SK-N-SH (cell line): ENCODE measurements around the gene DCP1B.

Experiments used
- EP300 ChIP-seq, 2 experiments: IDR thresholded peaks; 2 replicates each; pipeline versions ENCODE4 v1.4.0 to v1.6.1; 2012; ENCODE audit warnings: borderline replicate concordance in 1 of 2, low read depth in 1 of 2, low read length in 1 of 2
- EZH2phosphoT487 ChIP-seq: fragments of 200-600 bp; sonication (generic); IDR thresholded peaks from 2 replicates; pipeline ENCODE4 v1.6.1; 2017; ENCODE audit warnings: low read depth, mixed run types, mild to moderate bottlenecking, antibody characterized with exemption, moderate library complexity, borderline replicate concordance
- MXI1 ChIP-seq: IDR thresholded peaks from 2 replicates; pipeline ENCODE4 v1.6.1; 2012; ENCODE audit warnings: mild to moderate bottlenecking, low read depth, low read length, improper control_type of control experiment
- PBX3 ChIP-seq: IDR thresholded peaks from 2 replicates; pipeline ENCODE4; 2012
- POLR2AphosphoS5 ChIP-seq: IDR thresholded peaks from 2 replicates; pipeline ENCODE4 v1.6.1; 2012; ENCODE audit warnings: low read depth, low read length
- RCOR1 ChIP-seq: fragments of 150-350 bp; IDR thresholded peaks from 2 replicates; pipeline ENCODE4 v1.6.1; 2017; ENCODE audit warnings: antibody characterized with exemption, low read length
- REST ChIP-seq: IDR thresholded peaks from 2 replicates; pipeline ENCODE4 v1.6.1; 2012; ENCODE audit warnings: mild to moderate bottlenecking, low read depth, low read length, moderate library complexity
- TAF1 ChIP-seq: IDR thresholded peaks from 2 replicates; pipeline ENCODE4 v1.6.1; 2012; ENCODE audit warnings: low read depth, mild to moderate bottlenecking, low read length, moderate library complexity, borderline replicate concordance
- TCF12 ChIP-seq: IDR thresholded peaks from 2 replicates; pipeline ENCODE4 v1.4.0; 2012
- TEAD4 ChIP-seq: IDR thresholded peaks from 2 replicates; pipeline ENCODE4 v1.4.0; 2012; ENCODE audit warnings: mild to moderate bottlenecking, borderline replicate concordance; ENCODE audit not compliant: insufficient read depth
- YY1 ChIP-seq: IDR thresholded peaks from 2 replicates; pipeline ENCODE4 v1.4.0; 2012; ENCODE audit warnings: low read depth, mild to moderate bottlenecking
- ZBTB33 ChIP-seq: IDR thresholded peaks from 2 replicates; pipeline ENCODE4 v1.4.0; 2012; ENCODE audit warnings: low read depth, borderline replicate concordance
- TF ChIP-seq, protein P1 (sequence below): fragments of 200-600 bp; sonication (generic); IDR thresholded peaks from 2 replicates; pipeline ENCODE4 v1.6.1; 2017; ENCODE audit warnings: antibody characterized with exemption, mild to moderate bottlenecking, moderate library complexity
- TF ChIP-seq, protein P2 (sequence below): IDR thresholded peaks from 2 replicates; pipeline ENCODE4 v1.4.0; 2012; ENCODE audit warnings: low read depth, borderline replicate concordance

DNA sequence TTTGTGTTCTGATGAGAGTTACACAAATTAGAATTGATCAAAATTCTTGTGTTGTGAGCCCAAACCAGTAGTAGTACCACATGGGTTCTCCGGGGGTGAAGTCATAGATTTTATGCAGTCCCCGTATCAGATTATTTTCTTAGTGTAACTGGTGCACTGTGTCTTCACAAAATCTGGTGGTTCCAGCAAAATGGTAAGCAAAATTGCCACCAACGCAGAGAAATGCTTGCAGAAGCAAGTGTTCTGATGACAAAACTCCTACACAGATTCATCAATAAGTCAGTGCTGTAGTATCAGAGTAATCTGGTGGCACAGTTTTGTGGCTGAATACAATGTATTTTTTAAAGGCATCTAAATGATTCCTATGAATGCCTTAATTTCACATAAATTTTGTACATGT is 84.5 kb downstream of the DCP1B start:
- TF ChIP-seq TAF1 (no peak), POLR2AphosphoS5 (no peak), RCOR1 (no peak), TCF12 (no peak), REST (no peak), YY1 (no peak), ZBTB33 (no peak), PBX3 (no peak), MXI1 (no peak), EZH2phosphoT487 (no peak), TEAD4 (no peak), EP300 (IDR thresholded peaks at IDR 0.05; ENCODE audit: borderline replicate concordance in 1 of 2, low read depth in 1 of 2, low read length in 1 of 2) (no peak)
- TF ChIP-seq, protein P1, sequence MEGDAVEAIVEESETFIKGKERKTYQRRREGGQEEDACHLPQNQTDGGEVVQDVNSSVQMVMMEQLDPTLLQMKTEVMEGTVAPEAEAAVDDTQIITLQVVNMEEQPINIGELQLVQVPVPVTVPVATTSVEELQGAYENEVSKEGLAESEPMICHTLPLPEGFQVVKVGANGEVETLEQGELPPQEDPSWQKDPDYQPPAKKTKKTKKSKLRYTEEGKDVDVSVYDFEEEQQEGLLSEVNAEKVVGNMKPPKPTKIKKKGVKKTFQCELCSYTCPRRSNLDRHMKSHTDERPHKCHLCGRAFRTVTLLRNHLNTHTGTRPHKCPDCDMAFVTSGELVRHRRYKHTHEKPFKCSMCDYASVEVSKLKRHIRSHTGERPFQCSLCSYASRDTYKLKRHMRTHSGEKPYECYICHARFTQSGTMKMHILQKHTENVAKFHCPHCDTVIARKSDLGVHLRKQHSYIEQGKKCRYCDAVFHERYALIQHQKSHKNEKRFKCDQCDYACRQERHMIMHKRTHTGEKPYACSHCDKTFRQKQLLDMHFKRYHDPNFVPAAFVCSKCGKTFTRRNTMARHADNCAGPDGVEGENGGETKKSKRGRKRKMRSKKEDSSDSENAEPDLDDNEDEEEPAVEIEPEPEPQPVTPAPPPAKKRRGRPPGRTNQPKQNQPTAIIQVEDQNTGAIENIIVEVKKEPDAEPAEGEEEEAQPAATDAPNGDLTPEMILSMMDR = no peak
- TF ChIP-seq, protein P2, sequence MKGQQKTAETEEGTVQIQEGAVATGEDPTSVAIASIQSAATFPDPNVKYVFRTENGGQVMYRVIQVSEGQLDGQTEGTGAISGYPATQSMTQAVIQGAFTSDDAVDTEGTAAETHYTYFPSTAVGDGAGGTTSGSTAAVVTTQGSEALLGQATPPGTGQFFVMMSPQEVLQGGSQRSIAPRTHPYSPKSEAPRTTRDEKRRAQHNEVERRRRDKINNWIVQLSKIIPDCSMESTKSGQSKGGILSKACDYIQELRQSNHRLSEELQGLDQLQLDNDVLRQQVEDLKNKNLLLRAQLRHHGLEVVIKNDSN = no peak
